Caco-2 (cell line): ENCODE data around the gene NPY4R2. TPM values are rescaled to one million over a fixed set of nuclear protein-coding genes. Genes with fewer than 3 reads are reported as not detected.
"Not testable (repeated sequence)": the region's sequence is repeated elsewhere in the genome, so short reads cannot be mapped to it uniquely, and the experiment has no call there.

Experiments used
- BruUV-seq: library from RNA; stranded (reverse); fragments of 400-500 nt; replicated peaks from 2 replicates; lab custom pipeline; 2021; lab: Mats Ljungman, UMichigan
- CTCF ChIA-PET: fragments of 300-600 bp; sonication (Branson Sonifier 250); formaldehyde crosslinking; loops from one replicate; lab custom pipeline; 2022; ENCODE audit warnings: antibody characterized with exemption; lab: Charles Lee
- POLR2A ChIA-PET: fragments of 300-600 bp; sonication (Branson Sonifier 250); formaldehyde crosslinking; loops from one replicate; lab custom pipeline; 2022; ENCODE audit warnings: antibody characterized with exemption; lab: Charles Lee
- DNase-seq, 2 experiments: peaks; one replicate each; pipeline versions ENCODE4 v3.0.0 to v3.0.0-alpha.2; 2020 to 2022
- H3K27me3 ChIP-seq: replicated peaks from 2 replicates; pipeline ENCODE4 v1.6.0; 2011; ENCODE audit warnings: low read length; ENCODE audit not compliant: control insufficient read depth, insufficient read depth
- H3K36me3 ChIP-seq: 2 replicates; pipeline ENCODE4 v1.5.1; 2011; ENCODE audit warnings: low read length; ENCODE audit not compliant: control insufficient read depth, insufficient read depth
- H3K4me1 ChIP-seq: fragments of 250-450 bp; sonication (Bioruptor Pico); 2 replicates; pipeline ENCODE4 v1.5.1; 2020; ENCODE audit warnings: mild to moderate bottlenecking
- H3K4me3 ChIP-seq: 2 replicates; pipeline ENCODE4 v1.5.1; 2011; ENCODE audit warnings: low read depth, mild to moderate bottlenecking, control low read depth, low read length
- H3K9me3 ChIP-seq: fragments of 250-450 bp; sonication (Bioruptor Pico); 2 replicates; pipeline ENCODE4 v1.5.1; 2020; ENCODE audit warnings: mild to moderate bottlenecking, moderate library complexity
- H3K27ac Mint-ChIP-seq: one replicate; pipeline ENCODE4 v1.8.0; 2022; ENCODE audit warnings: mixed read lengths; ENCODE audit not compliant: unreplicated experiment
- H3K27me3 Mint-ChIP-seq: one replicate; pipeline ENCODE4 v1.8.0; 2022; ENCODE audit warnings: mixed read lengths; ENCODE audit not compliant: insufficient read depth, unreplicated experiment
- H3K36me3 Mint-ChIP-seq: one replicate; pipeline ENCODE4 v1.8.0; 2022; ENCODE audit warnings: mild to moderate bottlenecking, mixed read lengths; ENCODE audit not compliant: insufficient read depth, unreplicated experiment
- H3K4me1 Mint-ChIP-seq: one replicate; pipeline ENCODE4 v1.8.0; 2022; ENCODE audit warnings: low read depth, mixed read lengths; ENCODE audit not compliant: unreplicated experiment
- H3K4me3 Mint-ChIP-seq: one replicate; pipeline ENCODE4 v1.8.0; 2022; ENCODE audit warnings: mild to moderate bottlenecking, moderate library complexity, mixed read lengths; ENCODE audit not compliant: unreplicated experiment
- H3K9me3 Mint-ChIP-seq: one replicate; pipeline ENCODE4 v1.8.0; 2022; ENCODE audit warnings: mixed read lengths; ENCODE audit not compliant: unreplicated experiment
- intact Hi-C: fragments of 100-400 bp; cut with micrococcal nuclease; formaldehyde crosslinking; loops from one replicate; pipeline ENCODE4 v1.10.0; 2022; ENCODE audit not compliant: unreplicated experiment
- total RNA-seq: library from RNA; stranded (reverse); gene quantifications from 2 replicates; pipeline ENCODE4 v1.2.3, GENCODE V29; 2022

Gene NPY4R2
- total RNA-seq, 1 experiment from 2014 or later = 0.41 TPM

GRCh38 chr10:47886356-47886755 is 32.1 kb upstream of the NPY4R2 start:
- H3K9me3 ChIP-seq, H3K36me3 Mint-ChIP-seq, H3K27me3 ChIP-seq, H3K4me1 Mint-ChIP-seq, POLR2A ChIA-PET, H3K9me3 Mint-ChIP-seq, H3K27me3 Mint-ChIP-seq, H3K27ac Mint-ChIP-seq, CTCF ChIA-PET, DNase-seq, H3K4me1 ChIP-seq, H3K4me3 Mint-ChIP-seq, H3K4me3 ChIP-seq, H3K36me3 ChIP-seq, BruUV-seq, intact Hi-C loops: not testable (repeated sequence)

DNA sequence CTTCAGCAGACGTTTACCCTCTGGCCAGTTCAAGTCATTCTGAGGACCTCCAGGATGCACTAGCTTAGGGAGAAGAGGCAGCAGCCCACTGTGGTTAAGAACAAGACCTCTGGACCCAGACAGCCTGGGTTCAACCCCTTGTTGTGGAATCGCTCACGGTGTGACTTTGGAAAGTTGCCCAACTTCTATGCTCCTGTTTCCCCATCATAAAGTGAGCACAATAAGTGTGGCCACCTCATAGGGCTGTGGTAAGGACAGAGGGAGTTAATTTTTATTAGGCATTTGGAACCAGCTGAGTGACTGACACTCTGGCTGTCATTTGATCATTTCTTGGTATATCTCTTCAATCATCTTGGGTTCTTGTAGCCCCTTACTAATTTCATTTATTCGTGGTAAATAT is 31.6 kb upstream of the NPY4R2 start:
- H3K4me3 Mint-ChIP-seq, H3K27ac Mint-ChIP-seq, BruUV-seq, H3K9me3 ChIP-seq, intact Hi-C loops, H3K4me1 ChIP-seq, DNase-seq, H3K36me3 Mint-ChIP-seq, H3K9me3 Mint-ChIP-seq, H3K27me3 Mint-ChIP-seq, H3K4me3 ChIP-seq, H3K27me3 ChIP-seq, H3K36me3 ChIP-seq, POLR2A ChIA-PET, CTCF ChIA-PET, H3K4me1 Mint-ChIP-seq: not testable (repeated sequence)

DNA sequence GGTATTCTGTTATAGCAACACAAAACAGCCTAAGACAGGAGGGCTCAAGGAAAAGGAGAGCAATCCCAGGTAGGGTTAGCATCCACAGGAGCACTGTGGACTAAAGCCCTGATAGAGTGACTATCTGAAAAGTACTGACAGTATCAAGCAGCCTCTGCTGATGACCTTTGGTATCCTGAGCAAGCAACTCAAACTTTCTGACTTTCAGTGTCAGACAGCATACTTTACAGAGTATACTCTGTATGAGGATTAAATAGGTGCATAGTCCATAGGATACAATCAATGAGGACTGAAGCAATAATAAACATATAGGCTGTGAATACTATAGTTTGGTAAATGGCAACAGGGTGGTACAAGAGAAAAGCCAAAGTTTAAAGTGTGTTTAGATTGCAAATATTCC is 27.7 kb upstream of the NPY4R2 start:
- H3K27me3 ChIP-seq, H3K4me1 Mint-ChIP-seq, H3K4me3 Mint-ChIP-seq, H3K36me3 Mint-ChIP-seq, BruUV-seq, H3K27ac Mint-ChIP-seq, CTCF ChIA-PET, H3K9me3 ChIP-seq, H3K9me3 Mint-ChIP-seq, H3K4me3 ChIP-seq, DNase-seq, H3K27me3 Mint-ChIP-seq, intact Hi-C loops, POLR2A ChIA-PET, H3K4me1 ChIP-seq, H3K36me3 ChIP-seq: not testable (repeated sequence)

DNA sequence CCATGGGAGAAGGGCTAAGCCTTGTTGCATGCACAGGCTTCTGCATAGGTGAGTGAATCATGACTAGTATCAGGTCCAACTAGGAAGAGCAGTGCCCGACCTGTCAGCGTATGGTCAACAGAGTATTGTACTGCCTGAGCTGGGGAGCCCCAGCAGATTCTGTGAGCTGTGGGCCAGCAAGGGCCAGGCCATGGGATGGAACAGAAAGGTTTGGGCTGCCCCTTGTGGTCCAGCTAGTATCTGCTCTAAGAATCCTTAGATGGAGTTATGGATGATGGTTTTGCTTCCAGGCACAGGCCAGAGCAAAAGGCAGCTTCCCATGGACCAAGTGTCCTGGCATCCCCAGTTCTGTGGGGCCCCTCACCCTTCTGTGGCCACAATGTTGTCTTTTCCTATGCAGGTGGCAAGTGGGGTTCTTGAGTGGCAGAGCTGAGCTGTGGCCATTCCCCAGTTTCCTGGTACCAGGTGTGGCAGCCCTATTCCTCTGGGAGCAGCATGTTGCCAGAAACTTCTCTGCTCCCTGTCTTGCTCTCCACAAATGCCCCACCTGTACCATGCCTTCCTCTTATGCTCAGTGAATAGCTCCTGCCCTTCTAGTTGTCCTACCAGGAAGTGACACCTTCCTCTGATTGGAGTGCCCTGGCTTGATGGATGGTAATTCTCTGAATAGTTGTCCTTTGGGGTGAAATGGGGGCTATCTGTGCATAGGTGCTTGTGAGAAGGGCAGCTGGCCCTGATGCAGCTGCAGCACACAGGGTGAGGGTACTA is 25.8 kb upstream of the NPY4R2 start:
- intact Hi-C loops, H3K27me3 ChIP-seq, H3K9me3 ChIP-seq, H3K27me3 Mint-ChIP-seq, POLR2A ChIA-PET, H3K9me3 Mint-ChIP-seq, DNase-seq, H3K36me3 Mint-ChIP-seq, H3K4me1 Mint-ChIP-seq, BruUV-seq, H3K4me3 Mint-ChIP-seq, H3K4me3 ChIP-seq, H3K36me3 ChIP-seq, CTCF ChIA-PET, H3K27ac Mint-ChIP-seq, H3K4me1 ChIP-seq: not testable (repeated sequence)

GRCh38 chr10:47894571-47894970 is 23.9 kb upstream of the NPY4R2 start:
- CTCF ChIA-PET, H3K4me3 ChIP-seq, H3K4me1 ChIP-seq, H3K27me3 ChIP-seq, H3K9me3 ChIP-seq, DNase-seq, H3K4me1 Mint-ChIP-seq, H3K27me3 Mint-ChIP-seq, H3K9me3 Mint-ChIP-seq, BruUV-seq, POLR2A ChIA-PET, H3K4me3 Mint-ChIP-seq, H3K27ac Mint-ChIP-seq, H3K36me3 ChIP-seq, H3K36me3 Mint-ChIP-seq, intact Hi-C loops: not testable (repeated sequence)

GRCh38 chr10:47897813-47898212 is 20.6 kb upstream of the NPY4R2 start:
- CTCF ChIA-PET, H3K4me3 Mint-ChIP-seq, POLR2A ChIA-PET, H3K4me1 ChIP-seq, H3K4me1 Mint-ChIP-seq, H3K27me3 ChIP-seq, H3K36me3 Mint-ChIP-seq, DNase-seq, H3K4me3 ChIP-seq, H3K9me3 ChIP-seq, H3K27me3 Mint-ChIP-seq, H3K9me3 Mint-ChIP-seq, BruUV-seq, intact Hi-C loops, H3K27ac Mint-ChIP-seq, H3K36me3 ChIP-seq: not testable (repeated sequence)

DNA sequence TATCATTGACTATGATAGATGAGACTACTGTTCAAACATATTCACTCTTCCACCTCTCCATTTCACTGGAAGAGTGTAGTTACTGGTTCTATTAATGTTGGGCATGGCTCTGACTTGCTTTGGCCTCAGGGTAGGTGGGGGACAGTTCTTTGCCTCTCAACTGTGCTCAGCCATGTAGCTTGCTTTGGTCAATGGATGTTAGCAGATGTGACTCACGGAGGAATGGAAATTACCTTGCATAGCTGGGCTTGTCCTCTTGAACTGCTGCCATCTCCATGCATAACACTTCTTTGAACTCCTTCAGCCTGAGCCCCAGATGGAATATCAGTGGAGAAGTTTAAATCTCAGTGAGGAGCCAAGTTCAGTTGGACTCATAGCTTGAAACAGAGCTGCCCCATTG is 9.1 kb upstream of the NPY4R2 start:
- H3K4me3 Mint-ChIP-seq, H3K36me3 Mint-ChIP-seq, POLR2A ChIA-PET, BruUV-seq, H3K4me1 ChIP-seq, H3K9me3 Mint-ChIP-seq, H3K4me1 Mint-ChIP-seq, H3K4me3 ChIP-seq, H3K9me3 ChIP-seq, H3K27me3 ChIP-seq, intact Hi-C loops, H3K27ac Mint-ChIP-seq, H3K36me3 ChIP-seq, CTCF ChIA-PET, H3K27me3 Mint-ChIP-seq: not testable (repeated sequence)
- DNase-seq = peak in 1 of 2 experiments; percentile 34
